ENCODE results near the gene PLLP.

- TF ChIP-seq CTCF (IDR thresholded peaks at IDR 0.05), result no peak
- TF ChIP-seq, protein P1, sequence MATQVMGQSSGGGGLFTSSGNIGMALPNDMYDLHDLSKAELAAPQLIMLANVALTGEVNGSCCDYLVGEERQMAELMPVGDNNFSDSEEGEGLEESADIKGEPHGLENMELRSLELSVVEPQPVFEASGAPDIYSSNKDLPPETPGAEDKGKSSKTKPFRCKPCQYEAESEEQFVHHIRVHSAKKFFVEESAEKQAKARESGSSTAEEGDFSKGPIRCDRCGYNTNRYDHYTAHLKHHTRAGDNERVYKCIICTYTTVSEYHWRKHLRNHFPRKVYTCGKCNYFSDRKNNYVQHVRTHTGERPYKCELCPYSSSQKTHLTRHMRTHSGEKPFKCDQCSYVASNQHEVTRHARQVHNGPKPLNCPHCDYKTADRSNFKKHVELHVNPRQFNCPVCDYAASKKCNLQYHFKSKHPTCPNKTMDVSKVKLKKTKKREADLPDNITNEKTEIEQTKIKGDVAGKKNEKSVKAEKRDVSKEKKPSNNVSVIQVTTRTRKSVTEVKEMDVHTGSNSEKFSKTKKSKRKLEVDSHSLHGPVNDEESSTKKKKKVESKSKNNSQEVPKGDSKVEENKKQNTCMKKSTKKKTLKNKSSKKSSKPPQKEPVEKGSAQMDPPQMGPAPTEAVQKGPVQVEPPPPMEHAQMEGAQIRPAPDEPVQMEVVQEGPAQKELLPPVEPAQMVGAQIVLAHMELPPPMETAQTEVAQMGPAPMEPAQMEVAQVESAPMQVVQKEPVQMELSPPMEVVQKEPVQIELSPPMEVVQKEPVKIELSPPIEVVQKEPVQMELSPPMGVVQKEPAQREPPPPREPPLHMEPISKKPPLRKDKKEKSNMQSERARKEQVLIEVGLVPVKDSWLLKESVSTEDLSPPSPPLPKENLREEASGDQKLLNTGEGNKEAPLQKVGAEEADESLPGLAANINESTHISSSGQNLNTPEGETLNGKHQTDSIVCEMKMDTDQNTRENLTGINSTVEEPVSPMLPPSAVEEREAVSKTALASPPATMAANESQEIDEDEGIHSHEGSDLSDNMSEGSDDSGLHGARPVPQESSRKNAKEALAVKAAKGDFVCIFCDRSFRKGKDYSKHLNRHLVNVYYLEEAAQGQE (IDR thresholded peaks at IDR 0.05; ENCODE audit: insufficient read depth in 1 of 2, low read depth in 2 of 2, low read length in 1 of 2), result no peak
- TF ChIP-seq POLR2AphosphoS5 (IDR thresholded peaks at IDR 0.05; ENCODE audit: low read depth, low read length), result no peak
- no peak for TF ChIP-seq TCF7L2 (IDR thresholded peaks at IDR 0.05; ENCODE audit: low read depth, low read length)
- TF ChIP-seq SIN3A (IDR thresholded peaks at IDR 0.05; ENCODE audit: borderline replicate concordance, insufficient read depth, low read depth, low read length), result no peak
These were observed 18.8 kb upstream of the PLLP start for GRCh38 chr16:57303021-57303909.
